Chondrocyte (in vitro differentiated cells): ENCODE results near the gene COX4I2. TPM values are rescaled to one million over a fixed set of nuclear protein-coding genes. Genes with fewer than 3 reads are reported as not detected.

Source experiments
- DNase-seq: peaks from one replicate; pipeline ENCODE4 v3.0.0; 2021; ENCODE audit warnings: mixed read lengths, low spot score
- H3K27ac Mint-ChIP-seq: one replicate; pipeline ENCODE4 v1.8.0; 2021; ENCODE audit warnings: mild to moderate bottlenecking, moderate library complexity, mixed read lengths; ENCODE audit not compliant: unreplicated experiment
- H3K27me3 Mint-ChIP-seq: 2 replicates; pipeline ENCODE4 v1.8.0; 2021; ENCODE audit warnings: low read depth, mixed read lengths
- H3K36me3 Mint-ChIP-seq: 2 replicates; pipeline ENCODE4 v1.8.0; 2021; ENCODE audit warnings: low read depth, mixed read lengths
- H3K4me1 Mint-ChIP-seq: 2 replicates; pipeline ENCODE4 v1.8.0; 2021; ENCODE audit warnings: low read depth, mild to moderate bottlenecking, mixed read lengths
- H3K4me3 Mint-ChIP-seq: one replicate; pipeline ENCODE4 v1.8.0; 2021; ENCODE audit warnings: mild to moderate bottlenecking, moderate library complexity, mixed read lengths; ENCODE audit not compliant: unreplicated experiment
- H3K9me3 Mint-ChIP-seq: 2 replicates; pipeline ENCODE4 v1.8.0; 2021; ENCODE audit warnings: low read depth, mixed read lengths
- CTCF ChIP-seq: fragments of 200-600 bp; sonication (generic); IDR thresholded peaks from 2 replicates; pipeline ENCODE4 v1.5.0; 2021; ENCODE audit warnings: antibody characterized with exemption, mild to moderate bottlenecking, moderate library complexity
- long read RNA-seq: library from polyadenylated mRNA; stranded (forward); transcript quantifications from one replicate; pipeline ENCODE4 v2.0.0, GENCODE V29; 2021
- total RNA-seq: library from RNA; stranded (reverse); gene quantifications from 3 replicates; pipeline ENCODE4 v1.2.1, GENCODE V29; 2021

The COX4I2 gene
- not detected in 3 replicates for total RNA-seq
- long read RNA-seq: 0 reads

GRCh38 chr20:31637660-31638059 lies at the start of gene COX4I2:
Gene COX4I2, plus strand, starts transcription at chr20:31637912. Its CDS starts 1,106 bp downstream, at chr20:31639018.
- no peak within 1 kb of the TSS for H3K4me3 Mint-ChIP-seq
- no peak for TF ChIP-seq CTCF
- H3K4me1 Mint-ChIP-seq: no peaks in the 10 kb centered on the region
- no peaks in the 10 kb centered on the region for H3K36me3 Mint-ChIP-seq
- H3K9me3 Mint-ChIP-seq: no peaks in the 10 kb centered on the region
- peaks cover 4% of the 10 kb centered on the region for H3K27me3 Mint-ChIP-seq
- no peak for DNase-seq
- no peak within 1 kb of the TSS for H3K27ac Mint-ChIP-seq

GRCh38 chr20:31590717-31591225 lies 46.9 kb upstream of the COX4I2 start:
- no peak for DNase-seq
- Mint-ChIP-seq H3K27me3 (no peaks in the 10 kb centered on the region), H3K9me3 (no peaks in the 10 kb centered on the region), H3K4me3 (no peak overlapping the region), H3K36me3 (no peaks in the 10 kb centered on the region), H3K27ac (no peak overlapping the region), H3K4me1 (peaks cover 33% of the 10 kb centered on the region)
- no peak for TF ChIP-seq CTCF

DNA sequence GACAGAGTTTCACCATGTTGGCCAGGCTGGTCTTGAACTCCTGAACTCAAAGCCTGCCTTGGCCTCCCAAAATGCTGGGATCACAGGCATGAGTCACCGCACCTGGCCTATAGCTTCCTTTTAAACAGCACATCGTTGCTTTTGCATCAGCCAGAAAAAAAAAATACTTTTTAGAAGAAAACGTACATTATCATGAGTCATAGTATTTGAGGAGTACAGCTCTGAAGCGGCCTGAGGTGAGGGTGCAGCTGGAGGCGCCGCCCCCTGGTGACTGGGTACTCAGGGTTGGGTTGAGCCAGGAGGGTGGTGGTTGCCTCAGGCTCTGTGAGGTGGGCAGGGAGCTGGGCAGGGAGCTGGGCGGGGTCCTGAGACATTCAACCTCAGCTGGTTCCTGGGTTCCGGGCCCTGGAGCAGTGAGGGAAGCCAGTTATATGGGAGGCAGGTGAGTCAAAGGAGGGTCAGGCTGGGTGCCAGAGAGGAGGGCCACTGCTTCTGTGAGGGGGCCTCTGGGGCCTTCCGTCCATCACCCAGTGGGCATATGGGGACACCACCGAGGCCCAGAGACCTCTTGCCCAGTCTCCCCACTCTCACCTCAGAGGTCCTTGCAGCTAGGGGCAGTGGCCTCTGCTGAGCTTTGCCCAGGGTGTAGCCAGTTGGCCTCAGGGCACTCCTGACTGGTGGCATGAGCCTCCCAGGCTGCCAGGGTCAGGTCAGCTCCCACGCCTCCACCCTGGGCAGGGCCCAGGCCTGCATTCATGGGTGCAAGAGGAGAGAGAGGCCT lies 44.3 kb upstream of the COX4I2 start:
- Mint-ChIP-seq H3K9me3 (no peaks in the 10 kb centered on the region), H3K27me3 (no peaks in the 10 kb centered on the region), H3K36me3 (no peaks in the 10 kb centered on the region), H3K27ac (peak overlapping the region; percentile 86), H3K4me3 (no peak overlapping the region), H3K4me1 (peaks cover 33% of the 10 kb centered on the region)
- DNase-seq: no peak
- TF ChIP-seq CTCF: peak; percentile 34

GRCh38 chr20:31594002-31594557 lies 43.6 kb upstream of the COX4I2 start:
- Mint-ChIP-seq H3K4me3 (no peak overlapping the region), H3K4me1 (peaks cover 31% of the 10 kb centered on the region), H3K9me3 (no peaks in the 10 kb centered on the region), H3K27me3 (no peaks in the 10 kb centered on the region), H3K27ac (peak overlapping the region; percentile 10), H3K36me3 (no peaks in the 10 kb centered on the region)
- no peak for TF ChIP-seq CTCF
- DNase-seq: no peak

GRCh38 chr20:31594558-31595379 lies 42.9 kb upstream of the COX4I2 start:
- no peaks in the 10 kb centered on the region for H3K27me3 Mint-ChIP-seq
- H3K4me1 Mint-ChIP-seq: peaks cover 31% of the 10 kb centered on the region

More at GRCh38 chr20:31594558-31595379, 42.9 kb upstream of the COX4I2 start:
- DNase-seq: no peak
- no peaks in the 10 kb centered on the region for H3K36me3 Mint-ChIP-seq
- H3K4me3 Mint-ChIP-seq: no peak overlapping the region
- TF ChIP-seq CTCF: no peak
- H3K9me3 Mint-ChIP-seq: no peaks in the 10 kb centered on the region
- H3K27ac Mint-ChIP-seq: peak overlapping the region; percentile 35
